22Rv1 (cell line): Measurements from ENCODE around the gene WIPI1.

Experiments used
- ZFX ChIP-seq: fragments of 450-650 bp; IDR thresholded peaks from 2 replicates; pipeline ENCODE4 v1.6.1; 2017; ENCODE audit warnings: antibody characterized with exemption, borderline replicate concordance
- TF ChIP-seq, protein P1 (sequence below): fragments of 450-650 bp; IDR thresholded peaks from 2 replicates; pipeline ENCODE4 v1.5.1; 2017; ENCODE audit warnings: mild to moderate bottlenecking

DNA sequence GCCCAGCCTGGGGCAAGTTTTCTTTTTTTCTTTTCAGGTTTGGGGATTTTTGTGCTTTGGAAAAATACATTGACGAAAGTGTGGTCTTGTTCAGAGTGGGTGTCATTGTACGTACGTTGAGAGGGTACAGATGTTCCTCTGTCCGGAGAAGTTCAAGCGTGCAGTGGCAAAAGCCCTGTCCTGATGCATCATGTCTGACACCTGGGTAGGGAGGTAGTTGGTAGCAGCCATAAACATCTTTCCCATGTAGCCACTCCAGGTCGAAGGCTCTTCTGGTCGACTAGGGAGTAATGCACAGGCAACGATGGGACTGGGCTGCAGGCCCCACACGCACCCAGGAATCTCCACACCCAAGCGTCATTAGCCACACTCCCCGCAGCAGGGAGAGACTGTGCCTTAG, 27.4 kb downstream of the WIPI1 start:
- TF ChIP-seq, protein P1, sequence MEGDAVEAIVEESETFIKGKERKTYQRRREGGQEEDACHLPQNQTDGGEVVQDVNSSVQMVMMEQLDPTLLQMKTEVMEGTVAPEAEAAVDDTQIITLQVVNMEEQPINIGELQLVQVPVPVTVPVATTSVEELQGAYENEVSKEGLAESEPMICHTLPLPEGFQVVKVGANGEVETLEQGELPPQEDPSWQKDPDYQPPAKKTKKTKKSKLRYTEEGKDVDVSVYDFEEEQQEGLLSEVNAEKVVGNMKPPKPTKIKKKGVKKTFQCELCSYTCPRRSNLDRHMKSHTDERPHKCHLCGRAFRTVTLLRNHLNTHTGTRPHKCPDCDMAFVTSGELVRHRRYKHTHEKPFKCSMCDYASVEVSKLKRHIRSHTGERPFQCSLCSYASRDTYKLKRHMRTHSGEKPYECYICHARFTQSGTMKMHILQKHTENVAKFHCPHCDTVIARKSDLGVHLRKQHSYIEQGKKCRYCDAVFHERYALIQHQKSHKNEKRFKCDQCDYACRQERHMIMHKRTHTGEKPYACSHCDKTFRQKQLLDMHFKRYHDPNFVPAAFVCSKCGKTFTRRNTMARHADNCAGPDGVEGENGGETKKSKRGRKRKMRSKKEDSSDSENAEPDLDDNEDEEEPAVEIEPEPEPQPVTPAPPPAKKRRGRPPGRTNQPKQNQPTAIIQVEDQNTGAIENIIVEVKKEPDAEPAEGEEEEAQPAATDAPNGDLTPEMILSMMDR = no peak
- TF ChIP-seq ZFX = no peak
